Measurements from ENCODE around the gene NFKBIA. TPM values are rescaled to one million over a fixed set of nuclear protein-coding genes. Genes with fewer than 3 reads are reported as not detected.
"Not testable (repeated sequence)": the region's sequence is repeated elsewhere in the genome, so short reads cannot be mapped to it uniquely, and the experiment has no call there.

The NFKBIA gene
- total RNA-seq, 1 donor from 2014 or later: 76.6 TPM

DNA sequence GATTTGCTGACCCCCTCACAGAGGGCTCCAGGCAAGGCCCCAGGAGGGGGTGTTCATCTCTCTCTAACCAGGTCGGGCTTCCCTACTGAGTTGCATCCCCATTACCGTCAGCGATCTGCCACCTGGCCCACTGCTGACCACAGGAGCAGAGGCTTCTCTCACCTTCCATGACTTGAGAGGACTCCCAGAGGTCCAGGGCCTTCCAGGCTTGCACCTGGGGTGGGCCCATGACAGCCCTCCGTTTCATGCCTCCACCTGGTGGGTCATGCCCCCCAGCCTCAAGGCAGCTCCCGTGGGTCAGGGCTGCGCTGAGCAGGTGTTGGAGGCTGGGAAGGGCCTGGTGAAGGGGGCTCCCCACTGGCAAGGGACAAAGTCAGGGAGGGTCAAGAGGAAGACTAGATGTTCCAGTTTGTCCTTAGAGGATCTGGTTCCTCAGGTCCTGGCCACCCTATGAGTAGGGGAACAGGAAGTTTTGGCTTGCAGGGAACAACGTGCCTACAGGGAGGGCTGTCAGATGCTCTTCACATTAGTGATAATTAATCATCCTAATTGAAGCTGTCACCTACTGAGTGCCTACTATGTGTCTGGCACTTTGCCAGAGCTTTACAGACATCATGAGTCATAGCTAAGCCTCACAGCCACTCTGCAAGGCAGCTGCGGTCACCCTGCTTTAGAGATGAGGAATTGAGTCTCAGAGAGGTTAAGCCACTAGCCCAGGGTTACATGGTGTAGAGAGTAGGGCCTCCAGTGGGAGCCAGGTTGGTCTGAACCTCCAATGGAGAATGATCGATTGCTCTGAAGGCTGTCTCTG lies 13.8 kb downstream of the NFKBIA start:
- DNase-seq (ENCODE audit: low read depth in 2 of 2): no peak

DNA sequence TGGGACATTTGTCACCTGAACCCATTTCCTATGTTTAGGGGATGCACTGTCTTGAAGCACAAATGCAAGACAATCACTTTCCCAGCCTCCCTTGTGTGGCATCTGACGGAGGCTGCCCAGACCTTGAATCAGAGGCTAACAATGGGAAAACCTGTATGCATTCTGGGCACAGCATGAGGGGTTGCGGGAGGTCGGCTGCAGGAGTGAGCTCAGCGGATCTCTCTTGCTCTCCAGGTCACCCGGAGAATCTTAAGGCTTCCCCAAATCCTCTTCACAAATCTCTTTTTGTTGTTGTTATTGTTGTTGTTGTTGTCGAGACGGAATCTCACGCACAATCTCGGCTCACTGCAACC lies 15.3 kb downstream of the NFKBIA start:
- no peak for DNase-seq (ENCODE audit: low read depth in 2 of 2)

DNA sequence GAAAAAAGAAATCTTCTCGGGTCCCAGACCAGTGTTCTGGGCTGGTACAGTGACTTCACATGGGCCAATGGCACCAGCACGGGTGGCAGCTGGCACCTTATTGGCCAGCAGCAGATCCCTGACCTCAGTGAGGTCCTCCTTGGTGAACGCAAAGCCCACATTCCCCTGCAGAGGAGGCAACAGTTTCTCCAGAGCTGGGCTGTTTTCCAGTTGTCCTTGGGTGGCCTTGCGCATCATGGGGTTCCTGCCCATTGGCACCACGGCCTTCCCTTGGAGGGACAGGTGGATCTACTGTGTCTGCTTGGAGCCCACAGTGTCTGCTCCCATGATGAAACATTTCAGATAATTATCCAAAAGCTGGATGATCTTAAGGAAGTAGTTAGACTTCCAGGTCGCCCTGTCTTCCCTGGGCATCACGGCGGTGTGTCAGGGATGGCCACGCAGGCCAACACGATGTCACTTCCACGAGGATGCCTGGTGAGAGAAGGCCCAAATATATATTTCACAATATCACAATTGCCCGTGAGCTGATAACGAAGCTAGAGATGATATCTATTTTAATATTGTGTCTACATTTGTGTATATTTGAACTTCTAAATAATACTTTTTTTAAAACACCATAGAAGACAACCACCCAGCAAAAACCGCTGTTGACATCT lies 15.8 kb downstream of the NFKBIA start:
- DNase-seq (ENCODE audit: low read depth in 2 of 2): no peak

DNA sequence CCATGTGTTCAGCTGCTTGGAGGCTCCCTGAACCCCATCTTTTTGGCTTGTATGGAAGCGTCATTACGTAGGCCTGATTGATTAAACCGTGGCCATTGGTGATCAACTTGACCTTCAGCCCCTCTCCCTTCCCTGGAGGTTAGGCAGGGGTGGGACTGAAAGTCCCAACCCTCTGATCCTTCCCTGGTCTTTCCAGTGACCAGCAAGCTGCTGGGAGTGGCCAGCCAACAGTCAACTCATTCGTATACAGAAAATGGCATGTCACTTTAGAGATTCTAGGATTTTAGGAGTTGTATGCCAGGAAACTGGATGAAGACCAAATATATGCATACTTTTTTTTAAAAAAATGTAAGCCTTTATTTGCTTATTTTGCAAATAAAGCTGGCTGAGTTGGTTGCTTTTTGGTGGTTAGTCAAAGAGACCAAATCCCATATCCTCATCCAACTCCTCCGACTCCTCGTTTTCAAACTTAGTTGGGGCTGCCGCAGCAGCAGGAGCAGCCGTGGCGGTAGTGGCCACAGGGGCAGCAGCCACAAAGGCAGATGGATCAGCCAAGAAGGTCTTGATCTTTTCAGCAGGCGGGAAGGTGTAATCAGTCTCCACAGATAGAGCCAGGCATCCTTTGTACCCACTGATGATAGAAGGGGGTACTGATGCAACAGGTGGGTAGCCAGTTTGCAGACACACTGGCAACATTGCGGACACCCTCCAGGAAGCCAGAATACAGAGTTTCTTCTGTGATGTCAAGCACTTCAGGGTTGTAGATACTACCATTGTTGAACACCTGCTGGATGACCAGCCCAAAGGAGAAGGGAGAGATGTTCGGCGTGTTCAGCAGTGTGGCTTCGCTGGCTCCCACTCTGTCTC lies 16.6 kb downstream of the NFKBIA start:
- no peak for DNase-seq (ENCODE audit: low read depth in 2 of 2)

DNA sequence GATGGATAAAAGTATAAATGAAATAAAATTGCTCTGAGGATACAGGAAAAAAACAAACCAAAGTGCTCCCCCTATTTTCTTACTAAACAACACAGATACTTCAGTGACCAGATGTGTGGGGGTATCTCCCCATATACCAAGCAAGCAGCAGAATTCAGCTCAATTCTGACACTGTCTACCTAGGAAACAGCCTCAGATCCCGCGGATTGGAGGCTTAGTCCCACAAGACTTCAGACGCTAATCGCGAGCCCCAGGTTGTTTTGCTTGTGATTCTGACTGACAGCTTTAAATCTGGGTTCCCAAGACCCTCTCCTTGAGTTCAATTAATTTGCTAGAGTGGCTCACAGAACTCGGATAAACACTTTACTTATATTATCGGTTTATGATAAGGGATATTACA lies 17.3 kb downstream of the NFKBIA start:
- no peak for DNase-seq (ENCODE audit: low read depth in 2 of 2)

DNA sequence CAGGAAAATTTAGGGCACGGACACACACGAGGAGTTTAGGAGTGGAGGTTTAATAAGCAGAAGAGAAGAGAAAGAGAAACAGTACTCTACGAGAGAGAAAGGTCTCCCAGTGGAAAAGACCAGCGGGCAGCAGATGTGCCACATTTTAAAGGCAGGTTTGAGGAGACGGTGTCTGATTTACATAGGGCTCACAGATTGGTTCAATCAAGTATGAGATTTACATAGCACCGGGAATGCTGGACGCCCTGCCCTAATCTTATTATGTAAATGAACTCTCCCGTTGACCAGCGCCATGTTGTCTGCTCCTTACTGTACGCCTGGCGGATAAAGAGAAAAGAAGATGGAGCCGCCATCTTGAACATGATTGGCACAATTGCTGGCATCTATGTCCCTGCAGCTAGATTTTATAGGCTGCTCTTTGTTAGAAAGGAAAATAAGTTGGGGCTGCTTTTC lies 17.9 kb downstream of the NFKBIA start:
- DNase-seq (ENCODE audit: low read depth in 2 of 2): no peak

DNA sequence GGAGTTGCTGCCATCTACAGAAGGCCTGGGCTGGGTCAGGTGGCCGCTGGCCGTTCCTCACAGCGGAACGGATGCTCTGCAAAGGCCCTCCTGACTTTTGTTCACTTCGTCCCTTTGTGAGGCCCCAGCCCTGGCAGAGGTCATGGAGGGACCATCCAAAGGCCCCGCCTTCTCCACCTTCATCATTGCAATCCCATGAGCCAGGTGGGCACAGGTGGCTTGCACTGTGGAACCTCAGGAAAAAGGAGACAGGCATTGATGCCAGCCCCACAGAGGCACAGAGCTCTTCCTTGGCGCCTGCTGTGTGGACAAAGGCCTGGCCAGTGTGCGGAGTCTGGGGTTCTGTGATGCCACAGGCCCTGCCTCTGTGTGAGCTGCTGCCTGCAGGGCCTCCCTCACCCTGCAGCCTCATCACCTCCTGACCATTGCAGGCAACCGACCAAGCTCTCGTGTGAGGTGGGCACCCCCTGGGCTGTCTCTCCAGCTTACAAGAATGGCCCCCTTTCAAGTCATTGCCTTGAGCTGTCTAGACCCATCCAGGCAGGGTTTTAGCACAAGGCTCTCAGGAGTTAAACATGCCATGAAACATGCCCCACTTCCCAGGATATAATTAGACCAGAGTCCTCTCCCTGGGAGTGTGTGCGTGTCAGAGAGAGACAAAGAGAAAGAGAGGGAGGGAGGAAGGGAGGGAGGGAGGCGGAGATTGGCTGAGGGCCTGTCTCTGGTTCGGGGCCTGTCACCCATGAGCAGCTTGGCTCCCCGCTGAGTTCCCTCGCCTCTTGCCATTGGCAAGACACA lies 19.3 kb downstream of the NFKBIA start:
- peak in 1 of 2 donors; percentile 71 for DNase-seq (ENCODE audit: low read depth in 2 of 2)

DNA sequence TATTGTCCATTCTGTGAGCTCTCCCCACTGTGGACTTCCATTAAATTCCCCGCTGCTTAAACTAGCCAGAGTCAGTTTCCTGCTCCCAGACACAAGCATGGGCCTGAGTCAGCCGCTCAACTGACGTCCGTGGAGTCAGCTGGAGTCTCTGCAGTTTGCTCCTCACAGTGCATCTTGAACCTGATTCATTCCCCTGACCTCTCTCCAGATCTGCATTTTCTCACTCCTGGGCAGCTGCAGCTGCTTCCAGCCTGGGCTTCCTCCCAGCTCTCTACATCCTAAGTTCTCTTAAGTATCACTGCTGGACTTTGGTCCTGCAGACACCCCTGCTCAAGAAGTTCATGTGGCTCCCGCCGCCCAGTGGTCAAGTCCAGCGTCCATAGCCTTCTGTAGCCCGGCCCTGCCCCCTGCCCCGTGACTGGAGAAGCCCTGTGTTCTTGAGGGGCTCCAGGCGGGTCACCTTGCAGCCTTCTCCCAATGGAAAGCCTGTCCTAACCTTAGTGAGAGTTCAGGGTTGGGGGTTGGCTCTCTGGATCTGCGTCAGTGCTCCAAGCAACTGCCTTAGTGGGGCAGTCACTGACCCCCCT lies 20.0 kb downstream of the NFKBIA start:
- peak; percentile 60 to 90 for DNase-seq (ENCODE audit: low read depth in 2 of 2)

DNA sequence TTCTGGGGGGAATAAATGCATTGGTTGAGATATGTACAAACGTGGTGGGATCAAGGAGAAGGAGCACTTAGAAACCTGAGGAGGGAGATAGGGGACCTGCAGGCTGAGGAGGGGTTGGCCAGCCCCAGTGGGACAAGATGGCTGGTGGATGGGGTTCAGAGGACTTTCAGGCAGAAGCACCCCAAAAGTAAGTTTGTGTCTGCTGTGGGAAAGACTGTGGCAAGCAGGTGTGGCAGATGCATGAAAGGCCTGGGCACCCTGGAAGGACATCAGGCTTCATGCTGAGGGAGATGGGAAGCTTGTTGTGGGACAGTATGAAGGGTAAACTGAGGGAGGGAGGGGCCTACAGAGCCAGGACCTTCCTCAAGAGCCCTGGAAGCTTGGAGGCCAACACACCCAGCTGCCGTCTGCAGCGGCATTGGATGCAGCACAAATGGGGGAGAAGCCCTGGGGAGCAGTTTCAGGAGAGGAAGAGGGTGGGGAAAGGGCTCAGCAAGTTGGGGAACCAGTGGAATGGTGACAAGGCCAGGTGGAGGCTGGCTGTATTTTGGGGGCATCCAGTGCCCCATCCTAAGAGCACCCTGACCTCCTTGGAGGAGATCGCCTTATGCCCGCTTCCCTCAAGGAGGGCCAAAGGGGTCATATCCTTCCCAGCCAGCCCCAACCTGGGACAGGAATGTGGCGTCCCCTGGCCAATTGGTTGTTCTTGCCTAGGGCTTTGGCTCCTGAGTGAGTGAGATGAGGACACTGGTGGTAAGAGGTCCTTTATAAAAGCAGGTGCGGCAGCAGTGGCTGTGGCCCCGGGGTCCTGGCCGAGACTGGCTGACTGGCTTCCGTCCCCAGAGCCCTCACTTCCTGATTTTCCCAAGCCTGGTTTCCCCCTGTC lies 20.7 kb downstream of the NFKBIA start:
- no peak for DNase-seq (ENCODE audit: low read depth in 2 of 2)

DNA sequence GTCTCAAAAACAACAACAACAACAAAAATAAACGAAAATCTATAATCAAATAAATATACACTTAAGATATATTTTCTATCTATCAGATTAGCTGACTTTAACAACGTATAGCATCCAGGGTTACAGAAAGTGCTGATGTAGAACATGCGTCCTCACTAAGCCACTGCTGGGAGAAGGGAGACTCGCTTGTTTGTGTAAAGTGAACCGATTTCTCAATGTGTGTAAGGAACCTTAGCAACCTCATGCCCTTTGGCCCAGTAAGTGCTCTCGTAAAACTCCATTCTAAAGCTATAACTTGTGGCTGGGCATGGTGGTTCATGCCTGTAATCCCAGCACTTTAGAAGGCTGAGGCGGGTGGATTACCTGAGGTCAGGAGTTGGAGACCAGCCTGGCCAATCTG lies 23.8 kb downstream of the NFKBIA start:
- no peak for DNase-seq (ENCODE audit: low read depth in 2 of 2)

DNA sequence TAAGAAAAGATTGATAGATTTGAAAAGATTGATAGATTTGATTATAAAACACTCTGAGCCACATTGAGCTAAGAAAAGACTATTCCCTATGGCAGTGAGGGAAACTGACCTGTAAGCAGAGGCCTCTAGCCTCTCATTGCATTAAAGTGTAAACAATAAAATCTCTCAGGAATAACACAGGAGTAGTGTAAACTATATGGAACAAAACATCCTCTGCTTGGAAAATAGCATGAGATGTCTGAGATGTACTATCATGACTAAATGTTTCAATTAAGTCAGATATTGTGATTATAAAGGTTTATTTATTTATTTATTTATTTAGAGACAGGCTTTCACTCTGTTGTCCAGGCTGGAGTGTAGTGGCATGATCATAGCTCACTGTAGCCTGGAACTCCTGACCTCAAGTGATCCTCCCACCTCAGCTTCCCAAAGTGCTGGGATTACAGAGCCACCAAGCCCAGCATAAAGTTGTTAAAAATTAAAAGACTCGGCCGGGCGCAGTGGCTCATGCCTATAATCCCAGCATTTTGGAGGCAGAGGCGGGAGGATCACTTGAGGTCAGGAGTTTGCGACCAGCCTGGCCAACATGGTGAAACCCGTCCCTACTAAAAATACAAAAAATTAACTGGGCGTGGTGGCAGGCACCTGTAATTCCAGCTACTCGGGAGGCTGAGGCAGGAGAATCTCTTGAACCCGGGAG lies 25.2 kb downstream of the NFKBIA start:
- not testable (repeated sequence) for DNase-seq (ENCODE audit: low read depth in 2 of 2)

DNA sequence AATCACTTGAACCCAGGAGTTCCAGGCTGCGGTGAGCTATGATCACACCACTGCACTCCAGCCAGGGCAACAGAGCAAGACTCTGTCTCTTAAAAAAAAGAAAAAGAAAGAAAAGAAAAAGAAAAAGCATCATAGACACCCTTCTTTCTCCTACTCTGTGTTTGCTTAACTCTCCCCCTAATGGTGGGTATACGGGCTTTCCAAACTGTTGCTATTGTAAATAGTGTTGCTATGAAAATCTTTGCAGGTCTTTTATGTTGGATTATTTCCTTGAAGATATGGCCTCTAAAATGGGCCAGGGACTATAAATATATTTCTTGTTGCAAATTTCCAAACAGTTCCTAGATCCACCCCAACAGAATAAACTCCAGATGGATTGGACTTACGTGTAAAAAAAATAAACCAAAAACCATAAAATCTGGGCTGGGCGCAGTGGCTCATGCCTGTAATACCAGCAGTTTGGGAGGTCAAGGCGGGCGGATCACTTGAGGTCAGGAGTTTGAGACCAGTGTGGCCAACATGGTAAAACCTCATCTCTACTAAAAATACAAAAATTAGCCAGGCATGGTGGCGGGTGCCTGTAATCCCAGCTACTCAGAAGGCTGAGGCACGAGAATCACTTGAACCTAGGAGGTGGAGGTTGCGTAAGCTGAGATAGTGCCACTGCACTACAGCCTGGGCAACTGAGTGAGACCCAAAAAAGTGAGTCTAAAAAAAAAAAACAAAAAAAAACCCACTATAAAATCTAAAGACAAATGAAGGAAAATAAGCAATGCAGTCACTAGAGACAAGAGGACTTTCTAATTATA lies 25.9 kb downstream of the NFKBIA start:
- no peak for DNase-seq (ENCODE audit: low read depth in 2 of 2)

DNA sequence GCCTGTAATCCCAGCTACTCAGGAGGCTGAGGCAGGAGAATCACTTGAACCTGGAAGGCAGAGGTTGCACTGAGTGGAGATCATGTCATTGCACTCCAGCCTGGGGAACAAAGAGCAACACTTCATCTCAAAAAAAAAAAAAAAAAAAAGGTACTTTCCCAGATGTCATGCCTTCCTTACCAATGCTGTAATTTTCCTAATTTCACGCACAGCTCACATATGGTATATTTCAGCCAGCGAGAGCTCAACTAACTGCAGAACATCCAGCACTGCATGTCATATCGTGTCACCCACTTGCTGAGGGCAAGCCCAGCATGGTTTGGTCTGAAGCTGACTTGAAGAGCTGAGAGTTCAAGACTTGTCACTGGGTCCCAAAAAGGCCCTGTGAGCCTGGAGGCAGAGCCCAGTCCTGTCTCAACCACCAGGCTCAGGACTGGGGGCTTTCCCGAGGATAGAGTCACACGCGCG lies 29.0 kb downstream of the NFKBIA start:
- DNase-seq (ENCODE audit: low read depth in 2 of 2): no peak

DNA sequence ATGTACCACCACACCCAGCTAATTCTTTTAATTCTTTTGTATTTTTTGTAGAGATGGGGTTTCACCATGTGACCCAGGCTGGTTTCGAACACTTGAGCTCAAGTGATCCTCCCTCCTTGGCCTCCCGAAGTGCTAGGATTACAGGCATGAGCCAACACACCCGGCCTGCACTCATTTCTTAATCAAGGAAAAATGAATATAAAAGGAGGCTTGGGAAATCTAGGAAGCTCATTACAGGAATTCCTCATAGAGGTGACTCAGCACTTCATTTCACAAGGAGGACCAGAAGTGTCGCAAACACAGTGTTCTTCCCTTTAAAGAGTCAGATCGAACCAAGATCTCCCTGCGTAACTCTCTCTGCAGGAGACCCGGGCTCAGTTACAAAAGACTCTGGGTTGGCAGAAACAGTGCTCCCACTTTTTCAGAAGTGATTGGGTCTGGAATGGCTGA lies 30.3 kb downstream of the NFKBIA start:
- peak in 1 of 2 donors; percentile 51 for DNase-seq (ENCODE audit: low read depth in 2 of 2)

DNA sequence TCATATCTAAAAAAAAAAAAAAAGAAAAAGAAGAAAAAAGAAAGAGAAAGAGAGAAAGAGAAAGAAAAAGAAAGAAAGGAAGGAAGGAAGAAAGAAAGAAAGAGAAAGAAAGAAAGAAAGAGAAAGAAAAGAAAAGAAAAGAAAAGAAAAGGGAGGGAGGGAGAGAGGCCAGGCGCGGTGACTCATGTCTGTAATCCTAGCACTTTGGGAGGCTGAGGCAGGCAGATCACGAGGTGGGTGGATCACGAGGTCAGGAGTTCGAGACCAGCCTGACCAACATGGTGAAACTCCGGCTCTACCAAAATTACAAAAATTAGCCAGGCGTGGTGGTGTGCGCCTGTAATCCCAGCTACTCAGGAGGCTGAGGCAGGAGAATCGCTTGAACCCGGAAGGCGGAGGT lies 31.3 kb downstream of the NFKBIA start:
- DNase-seq (ENCODE audit: low read depth in 2 of 2): not testable (repeated sequence)

DNA sequence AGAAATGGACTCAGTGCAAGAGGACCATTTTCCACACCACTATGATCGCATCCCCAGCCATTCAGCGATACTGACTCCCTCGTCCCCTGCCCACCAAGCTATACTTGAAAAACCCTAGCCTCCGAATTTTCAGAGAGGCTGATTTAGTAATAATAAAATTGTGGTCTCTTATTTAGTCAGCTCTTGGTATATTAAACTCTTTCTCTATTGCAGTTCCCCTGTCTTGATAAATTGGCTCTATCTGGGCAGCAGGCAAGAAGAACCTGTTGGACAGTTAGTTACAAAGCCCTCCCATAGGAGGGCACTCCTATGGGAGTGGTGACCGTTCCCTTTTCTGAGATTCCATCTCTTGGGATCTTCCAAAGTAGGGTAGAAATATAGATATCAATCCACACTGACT lies 33.6 kb downstream of the NFKBIA start:
- DNase-seq (ENCODE audit: low read depth in 2 of 2): no peak

DNA sequence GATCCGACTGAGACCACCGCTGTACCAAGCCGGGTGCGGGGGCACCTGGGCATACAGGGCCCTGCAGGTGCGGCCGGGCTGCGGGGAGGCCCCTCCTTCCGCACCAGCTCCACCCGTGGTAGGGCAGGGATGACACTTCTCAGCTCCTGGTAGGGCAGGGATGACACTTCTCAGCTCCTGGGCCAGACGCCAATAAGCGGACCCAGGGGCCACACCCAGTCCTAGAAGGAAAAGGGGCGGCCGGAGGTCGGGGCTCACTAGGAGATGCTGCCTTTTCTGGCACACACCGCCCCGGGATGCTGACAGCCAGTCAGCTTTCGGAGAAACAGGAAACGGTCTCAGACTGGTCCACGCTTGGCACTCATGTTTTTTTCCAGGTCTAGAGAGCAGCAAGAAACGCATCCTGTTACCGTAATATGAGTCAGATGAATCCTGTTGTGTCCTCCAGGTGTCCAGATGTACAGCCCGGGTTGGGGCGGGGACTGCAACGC lies 34.8 kb downstream of the NFKBIA start:
- DNase-seq (ENCODE audit: low read depth in 2 of 2): peak; percentile 82 to 98
